K562 (cell line): ENCODE measurements around the gene GLRX. TPM values are rescaled to one million over a fixed set of nuclear protein-coding genes. Genes with fewer than 3 reads are reported as not detected.

Experiments used
- CBX2 ChIP-seq: fragments of 200-600 bp; sonication (generic); IDR thresholded peaks from one replicate; pipeline ENCODE4 v1.6.1; 2012; ENCODE audit warnings: mild to moderate bottlenecking, low read length, inconsistent platforms; ENCODE audit not compliant: insufficient read depth, poor library complexity, severe bottlenecking
- KAT8 ChIP-seq: fragments of 450-650 bp; IDR thresholded peaks from 2 replicates; pipeline ENCODE4 v1.6.1; 2016; ENCODE audit warnings: low read depth, mild to moderate bottlenecking
- KLF10 ChIP-seq: fragments of 250-450 bp; sonication (Bioruptor Pico); IDR thresholded peaks from 2 replicates; pipeline ENCODE4 v1.6.1; 2021; ENCODE audit warnings: matching md5 sums
- NFIC ChIP-seq: fragments of 450-650 bp; IDR thresholded peaks from 2 replicates; pipeline ENCODE4 v1.6.1; 2017; ENCODE audit warnings: mild to moderate bottlenecking, inconsistent platforms
- POU5F1 ChIP-seq: fragments of 150-350 bp; IDR thresholded peaks from 2 replicates; pipeline ENCODE4 v1.6.1; 2014; ENCODE audit warnings: borderline replicate concordance, low read length, low read depth, mild to moderate bottlenecking; ENCODE audit not compliant: partially characterized antibody
- SMAD2 ChIP-seq: fragments of 150-350 bp; IDR thresholded peaks from 2 replicates; pipeline ENCODE4 v1.6.1; 2014; ENCODE audit warnings: low read depth, mild to moderate bottlenecking, low read length
- TCF7 ChIP-seq: sonication (generic); IDR thresholded peaks from 2 replicates; pipeline ENCODE4 v1.6.1; 2016; ENCODE audit warnings: antibody characterized with exemption, borderline replicate concordance
- ZNF444 ChIP-seq: fragments of 250-450 bp; sonication (Bioruptor Pico); IDR thresholded peaks from 2 replicates; pipeline ENCODE4 v1.4.0; 2020; ENCODE audit warnings: mild to moderate bottlenecking, moderate library complexity
- polyA plus RNA-seq, 8 experiments: library from polyadenylated mRNA; depleted of rRNA in 4 of 8; stranded (reverse) in 5 of 8; unstranded in 3 of 8; fragments of >200 nt; fragmentation: Nextera tagmentation in 2 of 8; fragmentation: Illumina TruSeq in 1 of 8; extraction: Ambion mirVana in 2 of 8; extraction: Trizol in 1 of 8; gene quantifications; 2 replicates each; pipeline versions ENCODE4 v1.2.1 to v1.2.3, GENCODE V29; 2011 to 2014; ENCODE audit warnings: inconsistent platforms in 1 of 8, missing spikeins in 1 of 8
- total RNA-seq, 7 experiments: library from RNA; depleted of rRNA in 6 of 7; stranded (reverse); fragments of >200 nt in 6 of 7; fragmentation: Illumina TruSeq in 2 of 7; extraction: Trizol in 2 of 7; gene quantifications; 2 replicates each; pipeline versions ENCODE4 v1.2.1 to v1.2.3, GENCODE V29; 2011 to 2021; ENCODE audit warnings: low replicate concordance in 1 of 7
- TF ChIP-seq, protein P1 (sequence below): fragments of 450-650 bp; IDR thresholded peaks from 2 replicates; pipeline ENCODE4 v1.6.1; 2017; ENCODE audit warnings: antibody characterized with exemption, mild to moderate bottlenecking
- TF ChIP-seq, protein P2 (sequence below): fragments of 250-450 bp; sonication (Bioruptor Pico); IDR thresholded peaks from 2 replicates; pipeline ENCODE4 v1.4.0; 2020; ENCODE audit warnings: mild to moderate bottlenecking, moderate library complexity

GLRX gene
- total and polyA plus RNA-seq, 9 of the 15 experiments (the other 6 are each of a cell fraction or from before 2014, with no cell fraction given), result 2.3 to 11.2 (median 4.6) TPM

- TF ChIP-seq, protein P1, sequence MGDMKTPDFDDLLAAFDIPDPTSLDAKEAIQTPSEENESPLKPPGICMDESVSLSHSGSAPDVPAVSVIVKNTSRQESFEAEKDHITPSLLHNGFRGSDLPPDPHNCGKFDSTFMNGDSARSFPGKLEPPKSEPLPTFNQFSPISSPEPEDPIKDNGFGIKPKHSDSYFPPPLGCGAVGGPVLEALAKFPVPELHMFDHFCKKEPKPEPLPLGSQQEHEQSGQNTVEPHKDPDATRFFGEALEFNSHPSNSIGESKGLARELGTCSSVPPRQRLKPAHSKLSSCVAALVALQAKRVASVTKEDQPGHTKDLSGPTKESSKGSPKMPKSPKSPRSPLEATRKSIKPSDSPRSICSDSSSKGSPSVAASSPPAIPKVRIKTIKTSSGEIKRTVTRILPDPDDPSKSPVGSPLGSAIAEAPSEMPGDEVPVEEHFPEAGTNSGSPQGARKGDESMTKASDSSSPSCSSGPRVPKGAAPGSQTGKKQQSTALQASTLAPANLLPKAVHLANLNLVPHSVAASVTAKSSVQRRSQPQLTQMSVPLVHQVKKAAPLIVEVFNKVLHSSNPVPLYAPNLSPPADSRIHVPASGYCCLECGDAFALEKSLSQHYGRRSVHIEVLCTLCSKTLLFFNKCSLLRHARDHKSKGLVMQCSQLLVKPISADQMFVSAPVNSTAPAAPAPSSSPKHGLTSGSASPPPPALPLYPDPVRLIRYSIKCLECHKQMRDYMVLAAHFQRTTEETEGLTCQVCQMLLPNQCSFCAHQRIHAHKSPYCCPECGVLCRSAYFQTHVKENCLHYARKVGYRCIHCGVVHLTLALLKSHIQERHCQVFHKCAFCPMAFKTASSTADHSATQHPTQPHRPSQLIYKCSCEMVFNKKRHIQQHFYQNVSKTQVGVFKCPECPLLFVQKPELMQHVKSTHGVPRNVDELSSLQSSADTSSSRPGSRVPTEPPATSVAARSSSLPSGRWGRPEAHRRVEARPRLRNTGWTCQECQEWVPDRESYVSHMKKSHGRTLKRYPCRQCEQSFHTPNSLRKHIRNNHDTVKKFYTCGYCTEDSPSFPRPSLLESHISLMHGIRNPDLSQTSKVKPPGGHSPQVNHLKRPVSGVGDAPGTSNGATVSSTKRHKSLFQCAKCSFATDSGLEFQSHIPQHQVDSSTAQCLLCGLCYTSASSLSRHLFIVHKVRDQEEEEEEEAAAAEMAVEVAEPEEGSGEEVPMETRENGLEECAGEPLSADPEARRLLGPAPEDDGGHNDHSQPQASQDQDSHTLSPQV, result no peak
- TF ChIP-seq KAT8 (no peak), NFIC (no peak), CBX2 (no peak), KLF10 (CRISPR knock-in tag) (no peak), SMAD2 (no peak), TCF7 (no peak), ZNF444 (no peak), POU5F1 (no peak)
- TF ChIP-seq, protein P2, sequence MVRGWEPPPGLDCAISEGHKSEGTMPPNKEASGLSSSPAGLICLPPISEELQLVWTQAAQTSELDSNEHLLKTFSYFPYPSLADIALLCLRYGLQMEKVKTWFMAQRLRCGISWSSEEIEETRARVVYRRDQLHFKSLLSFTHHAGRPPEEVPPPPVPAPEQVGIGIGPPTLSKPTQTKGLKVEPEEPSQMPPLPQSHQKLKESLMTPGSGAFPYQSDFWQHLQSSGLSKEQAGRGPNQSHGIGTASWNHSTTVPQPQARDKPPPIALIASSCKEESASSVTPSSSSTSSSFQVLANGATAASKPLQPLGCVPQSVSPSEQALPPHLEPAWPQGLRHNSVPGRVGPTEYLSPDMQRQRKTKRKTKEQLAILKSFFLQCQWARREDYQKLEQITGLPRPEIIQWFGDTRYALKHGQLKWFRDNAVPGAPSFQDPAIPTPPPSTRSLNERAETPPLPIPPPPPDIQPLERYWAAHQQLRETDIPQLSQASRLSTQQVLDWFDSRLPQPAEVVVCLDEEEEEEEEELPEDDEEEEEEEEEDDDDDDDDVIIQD (CRISPR knock-in tag), result no peak
- TF ChIP-seq, all 486 proteins: peak for 0
Observed at GRCh38 chr5:95815155-95815729, 7.3 kb downstream of the GLRX start (continued).
